Measurements from ENCODE around the gene NOTCH1. TPM values are rescaled to one million over a fixed set of nuclear protein-coding genes. Genes with fewer than 3 reads are reported as not detected.
A peak's percentile ranks its signal among the peaks of the same experiment; 100 is the strongest.
"Not testable (repeated sequence)": the region's sequence is repeated elsewhere in the genome, so short reads cannot be mapped to it uniquely, and the experiment has no call there.

The NOTCH1 gene
- total and polyA plus RNA-seq, 2 experiments from 2014 or later = 7.1 to 20.9 TPM

GRCh38 chr9:136564379-136564988 is 18.6 kb upstream of the NOTCH1 start:
- Histone ChIP-seq H3K36me3 (no peaks in the 10 kb centered on the region), H3K27ac (no peak overlapping the region), H3K4me1 (ENCODE audit: low read depth) (peaks cover 33% of the 10 kb centered on the region), H3K27me3 (no peaks in the 10 kb centered on the region), H3K9me3 (ENCODE audit: low read depth) (no peaks in the 10 kb centered on the region), H3K4me3 (no peak overlapping the region)
- TF ChIP-seq CTCF (IDR thresholded peaks at IDR 0.05; ENCODE audit: low read depth, low read length) = peak; percentile 19
- DNase-seq (ENCODE audit: low read depth in 1 of 2, low spot score in 1 of 2) = peak in 1 of 2 donors; percentile 85

- Histone ChIP-seq H3K4me3 (no peak overlapping the region), H3K27ac (no peak overlapping the region), H3K36me3 (no peaks in the 10 kb centered on the region), H3K9me3 (ENCODE audit: low read depth) (no peaks in the 10 kb centered on the region), H3K4me1 (ENCODE audit: low read depth) (peaks cover 29% of the 10 kb centered on the region), H3K27me3 (no peaks in the 10 kb centered on the region)
- no peak for DNase-seq (ENCODE audit: low read depth in 1 of 2, low spot score in 1 of 2)
- TF ChIP-seq CTCF (IDR thresholded peaks at IDR 0.05; ENCODE audit: low read depth, low read length) = no peak
Measured at GRCh38 chr9:136563646-136564325, 17.9 kb upstream of the NOTCH1 start.

- no peak overlapping the region for H3K4me3 ChIP-seq
- H3K36me3 ChIP-seq = no peaks in the 10 kb centered on the region
- DNase-seq (ENCODE audit: low read depth in 1 of 2, low spot score in 1 of 2) = no peak
- no peak overlapping the region for H3K27ac ChIP-seq
- H3K4me1 ChIP-seq (ENCODE audit: low read depth) = peaks cover 20% of the 10 kb centered on the region
- H3K9me3 ChIP-seq (ENCODE audit: low read depth) = no peaks in the 10 kb centered on the region
- no peaks in the 10 kb centered on the region for H3K27me3 ChIP-seq
- no peak for TF ChIP-seq CTCF (IDR thresholded peaks at IDR 0.05; ENCODE audit: low read depth, low read length)
Measured at GRCh38 chr9:136562746-136563495, 17.1 kb upstream of the NOTCH1 start.

GRCh38 chr9:136561779-136562178 is 15.9 kb upstream of the NOTCH1 start:
- no peaks in the 10 kb centered on the region for H3K9me3 ChIP-seq (ENCODE audit: low read depth)
- H3K27me3 ChIP-seq = no peaks in the 10 kb centered on the region
- no peak overlapping the region for H3K27ac ChIP-seq
- DNase-seq (ENCODE audit: low read depth in 1 of 2, low spot score in 1 of 2) = no peak
- H3K4me1 ChIP-seq (ENCODE audit: low read depth) = peaks cover 16% of the 10 kb centered on the region
- H3K4me3 ChIP-seq = no peak overlapping the region
- TF ChIP-seq CTCF (IDR thresholded peaks at IDR 0.05; ENCODE audit: low read depth, low read length) = no peak
- no peaks in the 10 kb centered on the region for H3K36me3 ChIP-seq

- Histone ChIP-seq H3K36me3 (no peaks in the 10 kb centered on the region), H3K9me3 (ENCODE audit: low read depth) (no peaks in the 10 kb centered on the region), H3K4me1 (ENCODE audit: low read depth) (peaks cover 12% of the 10 kb centered on the region), H3K27me3 (no peaks in the 10 kb centered on the region), H3K4me3 (no peak overlapping the region), H3K27ac (no peak overlapping the region)
- TF ChIP-seq CTCF (IDR thresholded peaks at IDR 0.05; ENCODE audit: low read depth, low read length) = no peak
- no peak for DNase-seq (ENCODE audit: low read depth in 1 of 2, low spot score in 1 of 2)
Measured at GRCh38 chr9:136560586-136560985, 14.7 kb upstream of the NOTCH1 start.

- H3K4me1 ChIP-seq (ENCODE audit: low read depth); DNase-seq (ENCODE audit: low read depth in 1 of 2, low spot score in 1 of 2); H3K27me3 ChIP-seq; H3K4me3 ChIP-seq; H3K27ac ChIP-seq; H3K9me3 ChIP-seq (ENCODE audit: low read depth); H3K36me3 ChIP-seq: not testable (repeated sequence)
Measured at GRCh38 chr9:136559371-136559770, 13.5 kb upstream of the NOTCH1 start.

- H3K4me1 ChIP-seq (ENCODE audit: low read depth); H3K27ac ChIP-seq; H3K36me3 ChIP-seq; H3K4me3 ChIP-seq; DNase-seq (ENCODE audit: low read depth in 1 of 2, low spot score in 1 of 2); H3K9me3 ChIP-seq (ENCODE audit: low read depth); H3K27me3 ChIP-seq: not testable (repeated sequence)
Measured at GRCh38 chr9:136558846-136559245, 13.0 kb upstream of the NOTCH1 start.
